GM12873 (cell line): ENCODE results near the gene KAT2B.

Experiments
- CTCF ChIP-seq: IDR thresholded peaks from 2 replicates; pipeline ENCODE4 v1.5.1; 2012; ENCODE audit warnings: low read depth, mild to moderate bottlenecking, moderate library complexity, low read length, control low read depth; ENCODE audit not compliant: insufficient read depth; ENCODE audit errors: missing control alignments

The KAT2B gene

GRCh38 chr3:20055020-20055775 lies 15.0 kb downstream of the KAT2B start:
- TF ChIP-seq CTCF = no peak

- no peak for TF ChIP-seq CTCF
Measured at GRCh38 chr3:20055842-20056241, 15.6 kb downstream of the KAT2B start.

- TF ChIP-seq CTCF = no peak
Measured at GRCh38 chr3:20056725-20057611, 16.7 kb downstream of the KAT2B start.

- TF ChIP-seq CTCF = no peak
Measured at GRCh38 chr3:20057612-20058180, 17.4 kb downstream of the KAT2B start.

GRCh38 chr3:20059929-20060328 lies 19.7 kb downstream of the KAT2B start:
- no peak for TF ChIP-seq CTCF

- TF ChIP-seq CTCF = no peak
Measured at GRCh38 chr3:20060974-20061685, 20.9 kb downstream of the KAT2B start.
